ENCODE results near the gene NHLRC2. TPM values are rescaled to one million over a fixed set of nuclear protein-coding genes. Genes with fewer than 3 reads are reported as not detected.
A peak's percentile ranks its signal among the peaks of the same experiment; 100 is the strongest.
"Not testable (repeated sequence)": the region's sequence is repeated elsewhere in the genome, so short reads cannot be mapped to it uniquely, and the experiment has no call there.

The NHLRC2 gene
- total RNA-seq, 6 experiments from 2014 or later, result 24.0 to 27.4 (median 25.9) TPM

DNA sequence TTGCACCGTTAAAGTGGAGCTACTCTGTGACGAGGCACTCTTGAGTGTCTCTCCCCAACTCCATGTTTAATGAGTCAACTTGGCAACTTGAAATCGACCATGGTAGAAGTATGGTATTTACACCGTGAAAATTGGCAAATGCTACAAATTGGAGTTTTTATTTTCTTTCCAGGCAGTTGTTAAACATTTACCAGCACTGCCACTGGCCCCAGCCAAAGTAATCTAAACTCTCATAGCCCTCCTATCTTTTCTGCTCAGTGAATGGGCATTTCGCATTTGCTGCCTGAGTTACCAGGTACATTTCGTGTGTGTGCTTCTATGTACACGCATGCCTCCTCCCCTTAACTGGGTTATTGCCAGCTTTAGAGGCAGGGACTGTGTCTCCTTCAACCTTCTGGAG is 83.3 kb downstream of the NHLRC2 start:
- H3K27ac Mint-ChIP-seq, result no peak overlapping the region
- H3K36me3 Mint-ChIP-seq (ENCODE audit: low read depth), result no peaks in the 10 kb centered on the region
- DNase-seq, result no peak
- peaks cover 19% of the 10 kb centered on the region for H3K27me3 Mint-ChIP-seq (ENCODE audit: insufficient read depth)
- no peaks in the 10 kb centered on the region for H3K4me1 Mint-ChIP-seq (ENCODE audit: low read depth)
- no peaks in the 10 kb centered on the region for H3K9me3 Mint-ChIP-seq
- H3K4me3 Mint-ChIP-seq, result no peak overlapping the region
- TF ChIP-seq, protein P1, sequence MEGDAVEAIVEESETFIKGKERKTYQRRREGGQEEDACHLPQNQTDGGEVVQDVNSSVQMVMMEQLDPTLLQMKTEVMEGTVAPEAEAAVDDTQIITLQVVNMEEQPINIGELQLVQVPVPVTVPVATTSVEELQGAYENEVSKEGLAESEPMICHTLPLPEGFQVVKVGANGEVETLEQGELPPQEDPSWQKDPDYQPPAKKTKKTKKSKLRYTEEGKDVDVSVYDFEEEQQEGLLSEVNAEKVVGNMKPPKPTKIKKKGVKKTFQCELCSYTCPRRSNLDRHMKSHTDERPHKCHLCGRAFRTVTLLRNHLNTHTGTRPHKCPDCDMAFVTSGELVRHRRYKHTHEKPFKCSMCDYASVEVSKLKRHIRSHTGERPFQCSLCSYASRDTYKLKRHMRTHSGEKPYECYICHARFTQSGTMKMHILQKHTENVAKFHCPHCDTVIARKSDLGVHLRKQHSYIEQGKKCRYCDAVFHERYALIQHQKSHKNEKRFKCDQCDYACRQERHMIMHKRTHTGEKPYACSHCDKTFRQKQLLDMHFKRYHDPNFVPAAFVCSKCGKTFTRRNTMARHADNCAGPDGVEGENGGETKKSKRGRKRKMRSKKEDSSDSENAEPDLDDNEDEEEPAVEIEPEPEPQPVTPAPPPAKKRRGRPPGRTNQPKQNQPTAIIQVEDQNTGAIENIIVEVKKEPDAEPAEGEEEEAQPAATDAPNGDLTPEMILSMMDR (IDR thresholded peaks at IDR 0.05), result no peak

DNA sequence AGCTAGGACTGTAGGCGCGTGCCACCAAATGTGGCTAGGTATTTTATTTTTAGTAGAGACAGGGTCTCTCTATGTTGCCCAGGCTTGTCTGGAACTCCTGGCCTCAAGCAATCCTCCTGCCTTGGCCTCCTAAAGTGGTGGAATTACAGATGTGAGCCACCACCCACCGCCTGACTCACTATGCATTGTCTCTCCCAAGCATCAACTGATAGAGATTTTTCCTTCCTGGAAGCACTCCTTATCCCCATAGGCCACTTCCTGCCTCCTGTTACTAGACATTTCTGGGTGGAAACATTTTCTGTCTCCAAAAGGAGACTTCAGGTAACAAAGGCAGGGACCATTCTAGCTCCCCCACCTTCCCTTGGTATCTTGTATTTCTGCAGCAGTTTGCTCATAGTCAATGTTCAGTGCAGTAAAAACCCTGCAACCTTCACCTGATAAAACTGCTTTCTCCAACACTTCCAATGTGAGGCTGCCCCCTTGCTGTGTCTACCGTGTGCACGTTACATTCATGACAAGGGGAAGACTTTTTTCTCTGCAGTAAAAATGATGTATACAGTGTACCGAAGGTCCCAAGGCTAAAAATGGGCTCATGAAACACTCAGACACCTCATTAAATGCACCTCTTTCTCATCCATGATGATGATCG is 84.9 kb downstream of the NHLRC2 start:
- Mint-ChIP-seq H3K4me3 (no peak overlapping the region), H3K27ac (no peak overlapping the region), H3K27me3 (ENCODE audit: insufficient read depth) (peaks cover 16% of the 10 kb centered on the region), H3K4me1 (ENCODE audit: low read depth) (peaks cover 3% of the 10 kb centered on the region), H3K9me3 (no peaks in the 10 kb centered on the region), H3K36me3 (ENCODE audit: low read depth) (no peaks in the 10 kb centered on the region)
- DNase-seq, result no peak
- TF ChIP-seq, protein P1 (IDR thresholded peaks at IDR 0.05), result no peak

DNA sequence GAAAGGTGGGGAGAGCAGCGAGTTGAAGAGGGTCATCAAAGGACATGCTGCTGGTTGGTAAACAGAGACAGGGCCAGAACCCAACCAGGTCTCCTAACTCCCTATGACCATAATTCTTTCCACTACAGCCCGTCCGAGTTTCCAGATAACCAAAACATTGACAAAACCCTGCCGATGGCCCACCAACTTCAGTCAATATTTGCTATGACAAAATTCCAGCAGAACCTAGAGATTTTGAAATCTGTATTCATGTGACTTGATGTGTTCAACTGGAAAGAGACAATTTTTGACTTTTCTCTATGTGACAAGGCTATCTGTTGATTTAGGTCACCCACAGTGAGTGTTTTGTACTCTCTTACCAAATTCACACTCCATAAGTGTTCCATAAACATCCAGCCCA is 86.7 kb downstream of the NHLRC2 start:
- H3K27me3 Mint-ChIP-seq (ENCODE audit: insufficient read depth), result peaks cover 12% of the 10 kb centered on the region
- H3K27ac Mint-ChIP-seq, result no peak overlapping the region
- TF ChIP-seq, protein P1 (IDR thresholded peaks at IDR 0.05), result no peak
- H3K9me3 Mint-ChIP-seq, result no peaks in the 10 kb centered on the region
- no peak overlapping the region for H3K4me3 Mint-ChIP-seq
- DNase-seq, result no peak
- H3K4me1 Mint-ChIP-seq (ENCODE audit: low read depth), result peaks cover 20% of the 10 kb centered on the region
- H3K36me3 Mint-ChIP-seq (ENCODE audit: low read depth), result no peaks in the 10 kb centered on the region

DNA sequence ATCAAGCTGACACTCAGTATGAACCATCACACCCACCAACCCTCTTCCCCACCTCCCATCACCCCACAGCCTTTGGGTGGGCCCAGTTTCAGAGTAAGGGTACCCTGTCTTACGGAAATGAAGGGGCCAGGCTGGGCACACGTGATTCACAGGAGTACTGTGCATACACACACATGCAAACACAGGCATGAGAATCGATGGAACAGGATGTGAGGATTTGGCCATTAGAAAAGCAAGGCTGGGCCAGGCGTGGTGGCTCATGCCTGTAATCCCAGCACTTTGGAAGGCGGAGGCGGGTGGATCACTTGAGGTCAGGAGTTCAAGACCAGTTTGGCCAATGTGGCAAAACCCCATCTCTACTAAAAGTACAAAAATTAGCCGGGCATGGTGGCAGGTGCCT is 88.7 kb downstream of the NHLRC2 start:
- peaks cover 38% of the 10 kb centered on the region for H3K4me1 Mint-ChIP-seq (ENCODE audit: low read depth)
- not testable (repeated sequence) for H3K27me3 Mint-ChIP-seq (ENCODE audit: insufficient read depth); DNase-seq; H3K4me3 Mint-ChIP-seq; H3K27ac Mint-ChIP-seq; H3K36me3 Mint-ChIP-seq (ENCODE audit: low read depth); H3K9me3 Mint-ChIP-seq

DNA sequence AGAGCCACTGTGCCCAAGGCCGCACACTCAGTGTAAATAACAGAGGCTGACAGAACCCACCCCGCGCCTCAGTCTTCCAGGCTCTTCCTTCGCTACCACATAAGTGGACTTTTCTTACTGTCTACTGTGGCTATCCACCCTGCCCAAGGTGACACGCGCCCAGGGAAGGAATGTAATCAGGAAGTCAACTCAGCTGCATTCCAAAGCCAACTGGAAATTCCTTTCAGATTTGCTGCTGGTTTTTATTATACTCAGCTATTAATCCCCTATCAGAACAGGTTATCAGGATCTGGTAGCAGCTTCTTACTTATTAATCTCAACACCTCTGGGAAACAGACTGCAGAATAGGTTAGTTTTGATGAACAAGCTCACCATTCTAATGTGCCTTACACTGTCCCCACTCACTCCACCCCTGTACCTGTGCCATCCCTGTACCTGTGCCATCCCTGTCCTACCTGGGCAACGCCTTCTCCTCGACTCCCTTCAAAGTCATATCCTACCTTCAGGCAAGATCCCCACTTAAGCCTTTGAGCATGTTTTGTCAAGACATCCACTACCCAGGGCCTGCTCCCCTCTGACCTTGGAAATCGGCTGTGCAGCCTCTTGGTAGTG is 90.7 kb downstream of the NHLRC2 start:
- DNase-seq, result peak; percentile 56
- H3K4me1 Mint-ChIP-seq (ENCODE audit: low read depth), result peaks cover 39% of the 10 kb centered on the region
- H3K27ac Mint-ChIP-seq, result peak overlapping the region; percentile 54; the same call in 1 of the 2 replicates
- peaks cover 8% of the 10 kb centered on the region for H3K27me3 Mint-ChIP-seq (ENCODE audit: insufficient read depth)
- H3K36me3 Mint-ChIP-seq (ENCODE audit: low read depth), result no peaks in the 10 kb centered on the region
- H3K9me3 Mint-ChIP-seq, result no peaks in the 10 kb centered on the region
- TF ChIP-seq, protein P1 (IDR thresholded peaks at IDR 0.05), result no peak
- H3K4me3 Mint-ChIP-seq, result no peak overlapping the region; the same call in 1 of the 2 replicates

DNA sequence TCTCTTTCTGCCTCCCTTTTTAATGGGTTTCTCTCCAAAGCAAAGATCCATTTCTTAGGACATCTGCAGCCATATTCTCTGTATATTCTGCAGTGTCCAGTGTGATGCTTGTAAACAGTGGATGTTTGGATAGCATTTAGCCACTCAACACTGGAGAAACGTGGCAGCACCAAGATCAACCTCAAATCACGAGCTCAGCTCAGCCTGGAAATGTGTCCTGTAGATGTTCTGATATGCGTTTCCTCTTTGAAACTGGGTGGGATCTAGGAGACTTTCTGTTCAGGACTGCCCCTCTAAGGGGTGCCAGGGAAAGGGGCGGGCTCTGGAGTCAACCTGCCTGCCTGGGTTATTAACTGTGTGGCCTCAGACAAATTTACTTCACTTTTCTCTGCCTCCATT is 91.2 kb downstream of the NHLRC2 start:
- no peak overlapping the region; the same call in 1 of the 2 replicates for H3K4me3 Mint-ChIP-seq
- DNase-seq, result no peak
- 0 out of 2 replicates have a peak, but pooled peaks cover 3% of the 10 kb centered on the region for H3K27me3 Mint-ChIP-seq (ENCODE audit: insufficient read depth)
- TF ChIP-seq, protein P1 (IDR thresholded peaks at IDR 0.05), result no peak
- H3K36me3 Mint-ChIP-seq (ENCODE audit: low read depth), result no peaks in the 10 kb centered on the region
- no peak overlapping the region for H3K27ac Mint-ChIP-seq
- H3K4me1 Mint-ChIP-seq (ENCODE audit: low read depth), result peaks cover 39% of the 10 kb centered on the region
- H3K9me3 Mint-ChIP-seq, result no peaks in the 10 kb centered on the region
